GM21717 (cell line): ENCODE results near the gene KCNG1.
"Not testable (repeated sequence)": the region's sequence is repeated elsewhere in the genome, so short reads cannot be mapped to it uniquely, and the experiment has no call there.

Source experiments
- ATAC-seq: cut with Tn5 transposase; IDR thresholded peaks from one replicate; pipeline ENCODE4 v1.9.1; 2021; ENCODE audit warnings: mild to moderate bottlenecking, moderate library complexity; ENCODE audit not compliant: unreplicated experiment

Gene KCNG1

DNA sequence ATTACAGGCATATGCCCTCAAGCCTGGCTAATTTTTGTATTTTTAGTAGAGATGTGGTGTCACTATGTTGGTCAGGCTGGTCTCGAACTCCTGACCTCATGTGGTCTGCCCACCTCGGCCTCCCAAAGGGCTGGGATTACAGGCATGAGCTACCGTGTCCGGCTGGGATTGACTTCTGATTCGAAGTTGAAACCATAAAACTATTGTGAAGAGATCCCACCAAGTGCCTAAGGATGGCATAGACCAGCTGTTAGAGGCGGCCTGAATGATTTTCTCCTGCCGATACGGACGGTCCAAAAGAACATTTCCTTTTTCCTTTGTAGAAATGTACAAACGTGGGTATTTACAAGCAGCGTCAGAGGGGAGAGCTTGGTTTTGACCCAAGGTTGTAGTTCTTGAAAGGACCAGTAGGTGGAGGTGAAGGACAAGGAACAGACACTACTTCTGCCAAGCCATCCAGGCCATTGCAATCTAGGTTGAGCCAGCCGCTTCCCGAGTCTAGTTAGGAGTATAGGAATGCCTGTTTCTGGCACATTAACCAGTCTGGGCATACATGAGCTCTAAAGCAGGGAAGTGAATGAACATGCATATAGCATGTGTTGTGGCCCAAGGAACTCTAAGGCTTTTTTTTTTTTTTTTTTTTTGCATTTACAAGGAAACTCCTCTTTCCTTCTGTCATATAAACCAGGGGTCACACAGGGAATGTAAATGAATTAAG lies 35.3 kb downstream of the KCNG1 start:
- ATAC-seq: no peak

DNA sequence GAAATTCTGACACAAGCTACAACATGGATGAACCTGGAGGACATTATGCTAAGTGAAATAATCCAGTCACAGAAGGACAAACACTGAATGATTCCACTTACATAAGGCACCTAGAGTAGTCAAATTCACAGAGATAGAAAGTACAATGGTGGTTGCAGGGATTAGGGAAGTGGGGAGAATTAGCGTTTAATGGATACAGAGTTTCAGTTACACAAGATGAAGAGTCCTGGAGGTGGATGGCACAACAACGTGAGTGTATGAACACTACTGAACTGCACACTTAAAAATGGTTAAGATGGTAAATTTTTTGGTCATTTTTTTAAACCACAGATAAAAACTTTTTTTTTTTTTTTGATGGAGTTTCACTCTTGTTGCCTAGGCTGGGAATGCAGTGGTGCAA lies 39.6 kb downstream of the KCNG1 start:
- no peak for ATAC-seq

DNA sequence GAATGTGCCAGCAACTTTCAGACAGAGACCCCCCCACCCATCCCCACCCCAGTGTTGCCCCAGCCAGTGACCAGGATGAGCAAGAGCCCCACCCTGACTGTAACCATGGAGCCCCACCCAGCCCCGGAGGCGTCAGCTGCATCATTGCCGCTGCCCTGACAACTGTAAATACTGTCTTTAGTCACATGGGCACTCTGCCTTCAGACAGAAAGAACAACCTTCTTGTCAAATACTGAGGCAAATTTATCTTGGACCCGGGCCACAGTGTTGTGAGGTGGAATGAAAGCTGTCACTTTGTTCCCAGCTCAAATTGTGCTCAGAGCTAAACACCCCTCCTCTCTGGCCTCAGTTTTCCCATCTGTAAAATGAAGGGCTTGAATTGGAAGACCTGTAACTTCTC lies 40.5 kb downstream of the KCNG1 start:
- no peak for ATAC-seq

DNA sequence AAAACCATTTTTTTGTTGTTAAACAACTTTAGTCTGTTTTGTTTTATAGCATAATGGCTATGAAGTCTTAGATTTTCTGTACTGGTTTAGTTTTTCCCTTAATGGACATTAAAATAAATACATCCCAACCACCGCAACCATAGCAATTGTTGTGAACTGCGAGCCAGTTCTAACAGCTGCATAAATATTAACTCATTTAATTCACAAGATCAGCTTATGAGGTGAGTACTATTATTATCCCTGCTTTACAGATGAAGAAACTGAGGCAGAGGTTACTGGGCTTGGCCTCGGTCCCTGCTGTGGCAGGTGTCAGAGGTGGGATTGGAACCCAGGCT lies 41.2 kb downstream of the KCNG1 start:
- no peak for ATAC-seq

DNA sequence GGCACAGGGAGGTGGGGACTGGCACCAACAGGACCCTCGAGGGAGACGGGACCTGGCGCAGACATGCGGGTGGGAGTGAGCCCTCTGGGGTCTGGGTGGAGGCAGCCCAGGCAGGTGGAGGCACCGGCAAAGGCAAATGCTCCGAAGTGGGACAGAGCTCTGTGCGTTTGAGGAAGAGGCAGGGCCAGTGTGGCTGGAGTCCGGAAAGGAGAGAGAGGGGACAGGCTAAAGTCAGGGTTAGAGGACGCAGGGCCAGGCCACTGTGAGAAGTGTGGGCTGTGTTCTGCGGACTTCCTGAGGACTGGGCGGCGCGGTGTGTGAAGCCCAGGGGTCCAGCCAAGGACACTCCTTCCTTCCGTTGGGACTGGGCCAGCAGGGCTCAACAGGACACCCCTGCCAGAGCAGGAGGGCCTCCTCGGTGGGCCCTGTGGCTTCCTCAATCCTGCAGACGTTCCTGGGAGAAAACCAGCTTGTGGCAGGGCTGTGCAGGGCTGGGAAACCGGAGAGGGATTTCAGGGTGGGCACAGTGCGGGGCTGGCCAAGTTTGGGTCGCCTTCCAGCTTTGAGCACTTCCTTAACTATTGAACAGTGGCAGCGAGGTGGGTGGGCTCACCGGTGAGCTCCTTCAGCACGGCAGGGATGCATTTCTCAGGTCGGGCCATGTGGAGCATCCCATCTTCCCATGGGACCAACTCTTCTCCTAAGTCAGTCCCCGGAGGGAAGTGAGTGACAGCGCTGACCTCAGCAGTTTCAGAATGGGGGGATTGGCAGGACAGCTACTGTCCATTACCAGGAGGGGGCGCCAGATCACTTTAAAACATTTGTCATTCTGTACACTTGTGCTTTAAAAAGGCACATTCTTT lies 41.8 kb downstream of the KCNG1 start:
- no peak for ATAC-seq

DNA sequence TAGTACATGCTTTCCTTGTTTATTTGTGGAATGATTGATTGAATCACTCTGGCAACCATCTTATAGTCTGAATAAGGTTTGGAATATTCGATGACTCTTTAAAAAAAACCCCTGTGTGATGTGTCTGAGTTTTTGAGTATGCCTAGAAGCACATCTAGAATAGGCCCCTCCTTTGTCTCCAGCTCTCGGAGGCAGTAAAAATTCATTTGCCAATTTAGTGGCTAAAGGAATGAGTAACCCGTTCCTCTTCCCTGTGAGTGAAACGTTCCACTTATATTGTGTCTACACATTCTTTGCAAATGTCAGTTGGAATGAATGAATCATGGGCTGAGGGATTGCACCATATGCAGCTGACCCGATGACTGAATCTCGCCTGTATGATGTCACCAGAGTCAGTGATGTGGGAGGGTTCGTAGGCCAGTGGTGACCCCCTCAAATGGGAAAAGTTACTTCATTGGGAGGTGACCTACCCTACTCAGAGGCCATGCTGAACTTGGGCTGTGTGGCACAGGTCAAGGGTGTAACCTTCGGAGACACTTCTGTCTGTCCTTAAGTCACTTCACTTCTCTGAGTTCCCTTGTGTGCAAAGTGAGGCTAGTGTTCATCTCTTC lies 42.7 kb downstream of the KCNG1 start:
- ATAC-seq: no peak

DNA sequence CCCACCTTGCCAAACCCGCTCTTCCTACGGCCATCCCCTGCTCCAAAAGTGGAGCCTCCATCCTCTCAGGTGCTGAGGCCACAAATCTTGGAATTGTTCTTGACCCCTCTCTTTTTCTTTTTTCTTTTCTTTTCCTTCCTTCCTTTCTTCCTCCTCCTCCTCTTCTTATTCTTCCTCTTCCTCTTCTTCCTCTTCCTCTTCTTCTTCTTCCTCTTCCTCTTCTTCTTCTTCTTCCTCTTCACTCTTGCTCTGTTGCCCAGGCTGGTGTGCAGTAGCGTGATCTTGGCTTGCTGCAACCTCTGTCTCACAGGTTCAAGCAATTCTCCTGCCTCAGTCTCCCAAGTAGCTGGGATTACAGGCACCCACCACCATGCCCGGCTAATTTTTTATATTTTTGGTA lies 44.4 kb downstream of the KCNG1 start:
- ATAC-seq: not testable (repeated sequence)

DNA sequence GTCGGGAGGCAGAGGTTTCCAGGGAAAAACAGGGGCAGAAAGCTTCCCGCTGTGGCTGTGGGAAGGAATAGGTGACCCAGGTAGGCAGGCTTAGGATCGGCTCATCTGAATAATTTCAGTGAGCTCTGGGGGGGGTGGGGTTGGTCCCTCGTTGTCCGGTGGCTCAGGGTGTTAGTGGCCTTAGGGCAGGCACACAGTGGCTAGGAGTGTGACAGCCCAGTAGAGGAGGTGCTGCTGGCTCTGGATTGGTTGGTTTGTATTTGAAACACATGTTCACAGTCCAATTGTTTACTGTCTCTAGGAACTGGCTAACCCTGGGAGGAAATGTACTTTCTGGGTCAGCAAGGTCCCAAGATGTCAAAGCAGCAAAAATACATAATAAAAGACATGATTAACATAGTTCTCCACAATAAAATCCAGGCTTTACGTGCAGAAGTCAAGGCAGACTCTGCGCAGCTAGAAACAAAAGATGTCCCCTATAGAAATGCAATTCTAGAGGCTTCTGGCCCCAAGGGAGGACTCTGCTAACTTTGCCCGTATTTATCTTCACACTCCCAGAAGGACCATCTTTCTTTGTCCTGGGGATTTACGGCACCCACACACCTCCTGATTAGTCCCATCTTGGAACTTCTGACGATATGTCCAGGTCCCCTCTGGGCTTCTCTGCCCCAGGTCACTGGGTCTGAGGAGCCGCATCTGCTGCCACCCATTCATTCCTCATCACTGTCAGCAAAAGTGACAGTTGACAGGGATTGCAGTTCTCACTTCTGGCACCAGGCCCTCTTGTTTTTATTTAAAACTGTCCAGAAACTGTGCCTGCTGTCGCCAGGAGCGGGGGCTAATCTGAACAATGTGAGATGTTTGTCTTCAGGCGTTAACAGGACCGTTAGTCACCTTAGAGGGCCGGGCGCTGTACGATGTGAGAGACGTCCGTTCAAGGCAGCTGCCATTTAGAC lies 45.6 kb downstream of the KCNG1 start:
- no peak for ATAC-seq

DNA sequence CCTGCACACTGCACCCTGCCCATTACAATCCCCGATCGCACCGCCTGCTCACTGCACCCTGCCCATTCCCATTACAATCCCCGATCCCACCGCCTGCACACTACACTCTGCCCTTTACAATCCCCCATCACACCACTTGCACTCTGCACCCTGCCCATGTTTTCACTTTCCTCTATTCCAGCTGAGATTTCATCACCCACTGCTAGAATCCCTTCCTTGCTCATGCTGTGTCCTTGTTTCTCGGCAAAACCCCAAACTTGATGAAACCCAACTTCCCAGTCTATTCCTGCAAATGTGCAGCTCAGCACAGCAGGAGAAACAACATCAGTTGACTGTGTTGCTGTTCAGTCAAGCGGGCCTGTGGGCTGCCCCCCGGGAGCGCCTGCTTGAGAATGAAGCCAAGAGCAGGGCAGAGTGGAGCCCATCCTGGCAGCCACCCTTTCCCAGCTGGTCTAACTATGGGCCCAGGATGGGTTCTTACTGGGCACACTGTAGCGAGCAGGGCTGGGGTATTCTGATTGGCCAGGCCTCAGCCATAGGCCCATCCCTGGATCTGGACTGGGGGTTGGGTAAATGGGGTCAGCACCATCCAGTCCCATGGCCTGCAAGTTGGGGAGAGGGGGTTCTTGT lies 47.1 kb downstream of the KCNG1 start:
- ATAC-seq: no peak

DNA sequence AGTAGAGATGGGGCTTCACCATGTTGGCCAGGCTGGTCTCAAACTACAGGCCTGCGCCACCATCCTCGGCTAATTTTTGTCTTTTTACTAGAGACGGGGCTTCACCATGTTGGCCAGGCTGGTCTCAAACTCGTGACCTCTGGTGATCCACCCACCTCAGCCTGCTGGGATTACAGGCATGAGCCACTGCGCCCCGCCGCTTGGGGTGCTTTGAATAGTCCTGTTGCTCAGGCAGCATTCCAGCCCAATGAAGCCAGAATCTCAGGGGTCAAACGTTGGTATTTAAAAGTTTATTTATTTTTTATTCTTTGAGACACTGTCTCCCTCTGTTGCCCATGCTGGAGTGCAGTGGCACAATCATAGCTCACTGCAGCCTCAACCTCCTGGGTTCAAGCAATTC lies 53.0 kb downstream of the KCNG1 start:
- no peak for ATAC-seq

DNA sequence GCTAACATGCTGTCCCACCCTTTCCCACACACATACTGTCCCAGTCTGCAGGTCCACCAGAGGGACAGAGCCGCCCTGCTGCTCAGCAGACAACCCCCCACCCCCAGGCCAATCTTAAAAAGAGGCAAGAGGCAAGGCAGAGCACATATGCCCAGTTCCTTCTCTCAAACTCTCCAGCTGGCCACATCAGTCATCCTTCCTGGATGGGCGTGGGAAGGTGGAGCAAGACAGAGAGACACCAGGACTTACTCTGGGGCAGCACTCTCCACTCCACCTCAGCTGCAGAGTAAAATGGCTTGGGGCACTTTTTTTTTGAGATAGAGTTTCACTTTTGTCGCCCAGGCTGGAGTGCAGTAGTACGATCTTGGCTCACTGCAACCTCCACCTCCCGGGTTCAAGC lies 53.5 kb downstream of the KCNG1 start:
- ATAC-seq: no peak

DNA sequence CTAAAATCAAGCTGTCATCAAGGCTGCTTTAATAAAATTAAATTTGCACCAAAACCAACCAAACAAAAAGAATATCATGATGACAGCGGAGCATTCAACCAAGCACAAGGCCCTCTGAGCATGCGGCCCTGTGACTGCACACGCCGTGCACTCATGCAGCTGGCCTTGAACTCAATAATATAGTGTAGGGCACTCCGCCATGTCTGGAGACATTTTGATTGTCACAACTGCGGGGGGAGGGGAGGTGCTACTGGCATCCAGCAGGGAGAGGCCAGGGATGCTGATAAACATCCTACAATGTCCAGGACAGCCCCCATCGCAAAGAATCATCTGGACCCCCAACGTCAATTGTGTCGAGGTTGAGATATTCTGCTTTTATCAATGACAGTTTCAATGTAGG lies 54.6 kb downstream of the KCNG1 start:
- no peak for ATAC-seq

DNA sequence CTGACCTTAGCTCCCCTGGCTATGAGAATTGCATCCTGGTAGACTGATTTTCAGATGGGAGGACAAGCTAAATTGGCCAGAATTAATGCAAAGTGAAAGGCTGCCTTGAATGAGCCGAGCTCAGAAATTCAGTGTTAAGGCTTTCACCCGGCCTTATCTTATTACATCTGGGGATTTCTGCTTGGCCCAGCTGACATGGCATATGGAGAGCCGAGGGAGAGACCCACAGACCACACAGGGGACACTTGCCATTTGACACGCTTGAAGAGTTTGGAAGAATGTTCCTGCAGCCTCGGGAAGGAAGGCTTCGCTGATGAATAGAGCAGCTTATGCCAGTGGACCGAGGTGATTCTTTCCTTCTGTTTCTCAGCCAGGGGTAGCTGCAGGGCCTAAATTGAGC lies 55.3 kb downstream of the KCNG1 start:
- no peak for ATAC-seq

DNA sequence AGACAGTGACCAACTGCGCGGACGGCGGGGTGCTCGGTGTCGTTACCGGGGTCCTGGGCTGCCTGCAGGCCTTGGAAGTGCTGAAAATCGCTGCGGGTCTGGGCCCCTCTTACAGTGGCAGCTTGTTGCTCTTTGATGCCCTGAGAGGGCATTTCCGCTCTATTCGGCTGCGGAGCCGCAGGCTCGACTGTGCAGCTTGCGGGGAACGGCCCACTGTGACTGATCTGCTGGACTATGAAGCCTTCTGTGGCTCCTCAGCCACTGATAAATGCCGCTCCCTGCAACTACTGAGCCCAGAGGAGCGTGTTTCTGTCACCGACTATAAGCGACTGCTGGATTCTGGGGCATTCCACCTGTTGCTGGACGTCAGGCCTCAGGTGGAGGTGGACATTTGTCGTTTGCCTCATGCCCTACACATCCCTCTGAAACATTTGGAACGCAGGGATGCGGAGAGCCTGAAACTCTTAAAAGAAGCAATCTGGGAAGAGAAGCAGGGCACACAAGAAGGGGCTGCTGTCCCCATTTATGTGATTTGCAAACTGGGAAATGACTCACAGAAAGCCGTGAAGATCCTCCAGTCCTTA lies 63.3 kb downstream of the KCNG1 start:
- ATAC-seq: no peak

DNA sequence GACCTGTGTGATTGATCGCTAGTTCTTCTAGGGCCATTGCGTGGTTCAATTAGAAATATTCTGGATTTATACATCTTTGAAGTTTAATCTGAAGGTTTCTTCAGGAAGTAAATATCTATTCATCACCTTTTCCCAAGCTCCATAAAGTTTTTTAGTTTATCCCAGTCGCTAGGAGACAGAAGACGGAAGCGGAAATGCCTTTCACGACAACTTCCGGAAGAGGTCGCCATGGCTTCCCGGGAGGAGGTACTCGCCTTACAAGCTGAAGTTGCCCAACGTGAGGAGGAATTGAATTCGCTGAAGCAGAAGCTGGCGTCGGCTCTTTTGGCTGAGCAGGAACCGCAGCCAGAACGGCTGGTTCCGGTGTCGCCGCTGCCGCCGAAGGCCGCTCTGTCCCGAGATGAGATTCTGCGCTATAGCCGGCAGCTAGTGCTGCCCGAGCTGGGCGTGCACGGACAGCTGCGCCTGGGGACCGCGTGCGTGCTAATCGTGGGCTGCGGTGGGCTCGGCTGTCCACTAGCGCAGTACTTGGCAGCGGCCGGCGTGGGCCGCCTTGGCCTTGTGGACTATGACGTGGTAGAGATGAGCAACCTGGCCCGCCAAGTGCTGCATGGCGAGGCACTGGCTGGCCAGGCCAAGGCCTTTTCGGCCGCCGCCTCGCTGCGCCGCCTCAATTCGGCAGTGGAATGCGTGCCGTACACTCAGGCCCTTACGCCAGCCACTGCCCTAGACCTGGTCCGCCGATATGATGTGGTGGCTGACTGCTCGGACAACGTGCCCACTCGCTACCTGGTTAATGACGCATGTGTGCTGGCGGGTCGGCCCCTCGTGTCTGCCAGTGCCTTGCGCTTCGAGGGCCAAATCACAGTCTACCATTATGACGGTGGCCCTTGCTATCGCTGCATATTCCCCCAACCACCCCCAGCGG lies 64.0 kb downstream of the KCNG1 start, which contains the start of gene MOCS3:
Gene MOCS3 (plus strand): TSS at position 204 of the 928 bp plus-strand sequence. CDS start 25 bp downstream, at position 229.
- peak; percentile 71 for ATAC-seq

DNA sequence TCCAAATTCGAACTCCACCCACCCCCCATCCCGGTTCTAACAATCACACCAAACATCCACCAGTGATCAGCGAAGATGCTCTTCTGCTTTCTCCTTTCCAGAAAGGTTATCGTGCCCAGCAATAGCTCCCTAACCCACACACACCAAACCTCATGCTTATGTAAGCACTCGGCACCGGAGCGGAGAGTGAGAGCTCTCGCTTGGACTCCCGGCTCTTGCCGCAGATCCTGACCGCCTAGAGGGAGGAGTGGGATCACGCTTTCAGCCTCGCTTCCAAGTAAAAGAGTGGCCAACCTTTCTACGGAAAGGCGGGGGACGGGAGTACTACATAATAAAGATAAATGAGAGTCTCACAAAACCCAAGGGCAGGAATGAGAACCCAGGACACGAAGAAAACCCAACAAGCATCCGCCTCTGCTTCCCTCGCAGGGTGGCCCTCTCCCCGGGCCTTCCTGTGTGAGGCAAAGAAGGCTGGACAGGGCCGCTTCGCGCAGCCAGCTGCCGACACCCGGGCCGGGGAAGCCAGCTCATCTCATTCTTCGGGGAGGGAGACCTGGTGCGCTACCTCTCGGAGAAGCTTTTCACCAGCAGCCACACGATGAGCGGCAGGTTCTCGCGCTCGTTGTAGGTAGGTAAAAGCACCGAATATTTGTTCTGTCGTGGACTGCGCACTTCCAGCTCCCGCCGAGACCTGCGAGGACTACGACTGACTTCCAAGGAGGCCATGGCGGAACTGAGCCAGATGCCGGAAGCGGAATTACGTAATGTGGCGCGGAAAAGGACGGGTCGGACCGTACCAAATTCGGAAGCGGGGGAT lies 64.9 kb downstream of the KCNG1 start, which contains the start of gene DPM1:
Gene DPM1 (minus strand): TSS at position 735 of the 817 bp plus-strand sequence. CDS start 9 bp downstream, at position 726.
- peak; percentile 74 for ATAC-seq

DNA sequence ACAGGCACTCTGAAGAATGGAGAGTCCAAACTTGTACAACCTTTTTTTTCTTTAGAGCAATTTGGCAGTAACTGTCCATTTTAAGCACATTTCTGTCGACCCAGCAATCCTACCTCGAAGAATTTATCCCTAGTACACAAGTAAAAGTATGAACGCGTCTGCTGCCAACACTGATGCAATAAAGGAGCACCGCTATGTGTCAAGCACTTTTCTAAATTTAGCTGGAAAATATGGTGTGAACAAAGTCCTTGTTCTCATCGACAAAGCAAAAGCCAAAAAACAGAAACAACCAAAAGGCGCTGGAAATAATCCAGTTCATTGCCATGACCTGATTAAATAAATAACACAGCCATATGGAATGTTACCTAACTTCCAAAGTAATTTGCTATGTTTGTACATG lies 65.6 kb downstream of the KCNG1 start:
- ATAC-seq: no peak

DNA sequence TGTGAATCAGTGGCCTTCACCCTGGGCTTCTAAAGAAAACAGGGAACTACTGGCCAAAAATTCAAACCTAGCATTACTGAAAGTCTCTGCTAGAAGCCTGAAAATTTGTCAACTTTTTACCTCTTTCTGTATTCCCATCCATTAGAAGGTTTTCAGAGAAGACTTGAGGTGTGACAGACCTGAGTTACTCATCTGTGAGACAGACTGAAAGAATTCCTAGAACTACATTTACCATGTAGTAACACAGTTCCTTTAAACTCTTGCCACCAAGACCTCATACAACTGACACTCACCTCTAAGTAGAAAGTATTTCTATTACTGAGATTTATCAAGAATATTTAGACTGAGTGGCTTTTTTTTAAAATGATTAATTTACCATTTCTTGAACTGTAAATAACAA lies 69.1 kb downstream of the KCNG1 start:
- no peak for ATAC-seq
